Activated CD4-positive, CD25-positive, alpha-beta regulatory T cell treated with anti-CD3 and anti-CD28 coated beads, Interleukin-2, amount 50 U/mL, for 16 hours (primary cell): ENCODE data around the gene JHY.
A peak's percentile ranks its signal among the peaks of the same experiment; 100 is the strongest.

Experiments used
- DNase-seq: peaks from one replicate; pipeline ENCODE4 v3.0.0-alpha.2; 2020; ENCODE audit warnings: low read depth, low spot score

Gene JHY

DNA sequence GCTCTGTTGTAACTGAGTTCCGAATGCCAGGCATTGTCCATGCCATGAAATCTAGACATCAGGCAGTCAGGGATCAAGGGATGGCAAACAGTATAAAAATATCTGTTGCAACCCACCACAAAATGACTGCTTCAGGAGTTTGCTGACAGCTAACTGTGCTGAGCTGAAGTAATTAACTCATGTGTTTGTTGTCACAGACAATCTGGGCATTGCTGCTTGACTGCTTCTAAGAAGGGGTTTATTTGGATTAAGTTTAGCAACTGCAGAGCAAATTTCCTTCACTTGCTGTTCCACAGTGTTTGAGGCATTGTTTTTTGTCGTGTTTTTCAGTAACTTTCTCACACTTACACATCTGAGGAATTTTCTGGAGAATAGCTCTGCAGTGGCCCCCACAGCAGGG is 68.7 kb downstream of the JHY start:
- DNase-seq = no peak

DNA sequence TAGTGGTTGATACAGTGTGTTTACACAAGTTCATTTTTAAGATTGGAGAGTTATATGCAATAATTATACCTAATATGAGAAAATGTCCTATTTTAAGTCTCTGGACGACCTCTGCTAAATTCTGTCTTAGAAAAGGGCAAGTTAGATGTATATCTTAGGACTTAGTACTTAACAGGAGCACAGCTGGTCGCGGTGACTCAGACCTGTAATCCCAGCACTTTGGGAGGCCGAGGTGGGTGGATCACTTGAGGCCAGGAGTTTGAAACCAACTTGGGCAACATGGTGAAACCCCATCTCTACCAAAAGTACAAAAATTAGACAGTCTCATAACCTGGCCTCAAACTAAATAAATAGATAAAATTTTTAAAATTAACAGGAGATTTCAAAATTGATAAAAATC is 71.9 kb downstream of the JHY start:
- DNase-seq = no peak

DNA sequence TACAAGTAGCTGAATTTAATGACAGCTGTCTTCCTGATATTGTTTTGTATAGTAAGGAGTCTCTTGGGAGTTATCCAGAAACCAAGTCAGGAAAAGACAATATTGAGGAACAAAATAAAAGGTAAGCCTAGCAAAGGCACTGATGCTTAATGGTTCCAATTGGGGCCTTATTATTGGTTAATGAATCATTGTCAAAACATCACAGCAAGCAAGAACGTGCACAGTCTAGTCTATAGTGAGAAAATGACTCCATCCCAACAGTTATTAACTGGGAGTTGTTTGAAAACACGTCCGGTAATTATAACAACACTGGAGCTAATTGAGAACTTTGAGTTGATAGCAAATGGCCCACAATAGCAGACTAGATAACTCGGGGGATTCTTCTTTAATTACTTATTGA is 81.4 kb downstream of the JHY start:
- DNase-seq = no peak

DNA sequence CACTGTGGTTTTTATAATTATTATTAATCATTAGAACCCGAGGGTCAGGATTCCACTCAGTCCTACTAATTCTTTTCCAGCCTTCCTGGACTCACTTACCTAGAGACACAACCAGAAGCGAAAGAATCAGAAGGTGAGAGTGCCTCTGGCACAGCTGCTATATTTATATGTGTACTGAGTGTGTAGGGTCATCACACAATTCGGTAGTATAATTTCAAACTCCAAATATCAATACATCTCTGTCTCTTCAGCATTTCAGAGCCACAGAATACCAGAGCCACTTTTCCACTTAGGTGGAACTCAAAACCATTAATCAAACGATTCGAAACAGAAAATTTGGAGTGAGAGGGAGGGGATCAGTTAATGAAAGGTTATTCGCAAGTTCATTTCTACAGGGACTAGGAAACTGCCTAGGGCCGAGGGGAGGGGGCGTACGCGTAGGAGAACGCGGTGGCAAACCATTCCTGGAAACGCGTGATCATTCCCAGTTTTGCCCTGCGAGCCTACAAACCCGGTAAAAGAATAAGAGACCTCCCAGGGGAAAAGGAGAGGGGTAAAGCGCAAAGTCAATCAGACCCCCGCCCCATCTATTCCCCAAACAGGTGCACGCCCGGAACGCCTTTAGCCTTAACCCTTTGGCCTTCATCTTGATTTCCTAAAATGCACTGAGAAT is 93.6 kb downstream of the JHY start:
- no peak for DNase-seq

DNA sequence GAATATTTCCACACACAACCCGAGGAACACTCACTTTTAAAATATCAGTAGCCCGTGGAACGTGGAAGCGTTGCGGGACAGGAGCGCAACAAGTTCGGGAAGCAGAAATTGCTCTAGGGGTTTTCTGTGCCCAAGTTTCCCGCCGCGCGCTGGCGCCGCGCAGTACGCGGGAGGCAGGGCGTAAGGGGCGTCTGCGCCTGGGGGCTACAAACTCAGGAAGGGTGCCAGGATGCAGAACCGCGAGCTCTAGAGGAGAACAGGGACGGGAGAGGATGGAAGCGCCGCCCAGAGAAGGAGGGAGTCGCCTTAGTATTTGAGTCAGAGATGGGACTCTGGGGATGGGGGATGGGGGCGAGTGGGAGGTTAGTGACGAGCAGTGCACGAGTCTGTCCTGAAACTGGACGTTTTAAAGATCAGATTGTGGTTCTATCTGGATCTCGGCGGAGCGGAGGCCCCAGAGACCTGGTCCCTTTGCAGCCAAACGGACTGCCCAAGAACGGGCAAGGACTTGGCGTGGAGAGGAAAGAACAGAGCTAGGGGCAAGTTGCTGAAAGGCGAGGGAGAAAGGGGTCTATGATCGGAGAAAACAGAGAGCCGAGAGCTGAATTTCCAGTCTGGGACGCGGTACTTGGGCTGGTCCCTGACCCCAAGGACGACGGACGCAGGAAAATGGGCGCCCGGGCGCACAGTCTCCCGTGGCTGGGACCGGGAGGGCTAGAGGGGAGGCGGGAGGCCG is 94.3 kb downstream of the JHY start:
- no peak for DNase-seq

DNA sequence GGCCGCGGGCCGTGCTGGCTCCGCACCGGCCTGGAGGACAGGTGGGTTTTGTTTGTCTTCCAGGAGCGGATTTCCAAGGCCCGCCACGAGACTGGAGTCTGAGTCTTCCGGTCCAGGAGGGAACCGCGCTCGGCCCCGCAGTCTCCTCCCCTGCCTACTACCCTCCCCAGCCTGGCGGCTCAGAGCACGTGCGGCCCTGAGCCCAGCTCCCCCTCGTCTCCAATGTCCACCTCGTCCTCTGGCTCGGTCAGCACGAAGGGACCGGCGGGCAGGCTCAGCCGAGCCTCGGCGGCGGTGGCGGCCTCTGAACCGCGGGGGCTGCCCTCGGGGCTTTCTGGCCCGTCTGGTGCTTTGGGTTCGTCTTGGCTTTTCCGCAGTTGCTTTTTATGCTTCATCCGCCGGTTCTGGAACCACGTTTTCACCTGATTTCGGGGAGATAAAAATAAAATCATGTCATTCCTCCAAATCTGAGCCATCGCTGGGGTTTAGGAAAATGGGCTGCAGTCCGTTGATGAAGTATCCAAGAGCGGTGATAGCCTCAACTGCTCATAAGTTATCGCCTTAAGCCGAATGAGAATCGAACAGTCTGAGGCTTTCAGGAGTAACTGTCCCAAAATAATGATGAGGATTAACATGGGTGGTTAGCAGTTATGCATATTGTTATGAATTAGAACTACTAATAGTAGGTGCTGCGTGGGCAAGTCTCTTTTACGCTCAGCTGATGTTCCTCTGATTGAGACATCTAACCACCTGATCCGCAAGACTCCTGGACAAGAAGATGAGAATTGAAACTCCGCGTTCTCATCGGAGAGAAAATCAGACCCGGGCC is 95.1 kb downstream of the JHY start:
- DNase-seq = no peak

DNA sequence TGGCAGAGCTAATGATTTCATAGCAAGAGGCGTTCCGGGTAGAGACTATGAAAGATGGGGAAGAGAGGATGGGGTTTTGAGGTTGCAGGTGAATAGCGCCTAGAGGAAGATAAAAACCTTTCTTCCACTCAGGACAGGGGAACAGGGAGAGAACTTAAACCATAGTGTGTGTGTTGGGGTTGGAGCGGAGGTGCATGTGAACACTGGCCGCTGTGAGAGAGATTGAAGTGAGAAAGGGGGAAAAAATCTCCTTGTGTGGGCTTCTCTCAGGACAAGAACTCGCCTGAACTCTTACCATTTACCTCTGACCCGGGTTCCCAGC is 95.7 kb downstream of the JHY start:
- DNase-seq = no peak

DNA sequence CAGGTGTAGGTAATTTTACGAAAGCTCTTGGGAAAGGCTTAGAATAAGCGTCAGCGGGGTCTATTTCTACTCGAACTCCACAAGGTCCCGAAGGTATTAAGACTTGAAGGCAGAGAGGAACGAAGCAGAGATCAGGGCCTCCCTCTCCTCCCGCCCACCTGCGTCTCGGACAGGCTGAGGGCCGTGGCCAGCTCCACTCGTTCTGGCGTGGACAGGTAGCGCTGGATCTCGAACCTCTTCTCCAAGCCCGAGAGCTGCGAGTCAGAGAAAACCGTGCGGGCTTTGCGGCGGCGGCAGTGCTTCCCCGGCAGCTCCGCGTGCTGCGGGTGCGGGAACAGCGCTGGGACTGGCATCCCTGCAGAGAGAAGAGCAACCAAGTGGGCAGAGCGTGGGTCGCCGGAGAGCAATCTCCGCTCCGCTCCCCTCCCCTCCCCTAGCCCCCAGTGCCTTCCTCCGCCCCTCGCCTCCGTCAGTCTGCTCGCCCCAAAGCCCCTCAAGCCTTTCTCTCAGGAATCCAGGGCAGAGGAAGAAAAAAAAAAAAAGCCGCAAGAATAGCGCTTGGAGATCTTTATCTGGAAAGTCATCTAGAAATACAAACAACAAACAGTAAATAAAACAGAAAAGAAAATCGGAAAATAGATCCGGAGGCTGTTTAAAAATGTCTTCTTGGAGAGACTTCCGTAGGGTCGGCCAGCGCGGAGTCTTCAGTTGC is 96.7 kb downstream of the JHY start:
- DNase-seq = no peak

DNA sequence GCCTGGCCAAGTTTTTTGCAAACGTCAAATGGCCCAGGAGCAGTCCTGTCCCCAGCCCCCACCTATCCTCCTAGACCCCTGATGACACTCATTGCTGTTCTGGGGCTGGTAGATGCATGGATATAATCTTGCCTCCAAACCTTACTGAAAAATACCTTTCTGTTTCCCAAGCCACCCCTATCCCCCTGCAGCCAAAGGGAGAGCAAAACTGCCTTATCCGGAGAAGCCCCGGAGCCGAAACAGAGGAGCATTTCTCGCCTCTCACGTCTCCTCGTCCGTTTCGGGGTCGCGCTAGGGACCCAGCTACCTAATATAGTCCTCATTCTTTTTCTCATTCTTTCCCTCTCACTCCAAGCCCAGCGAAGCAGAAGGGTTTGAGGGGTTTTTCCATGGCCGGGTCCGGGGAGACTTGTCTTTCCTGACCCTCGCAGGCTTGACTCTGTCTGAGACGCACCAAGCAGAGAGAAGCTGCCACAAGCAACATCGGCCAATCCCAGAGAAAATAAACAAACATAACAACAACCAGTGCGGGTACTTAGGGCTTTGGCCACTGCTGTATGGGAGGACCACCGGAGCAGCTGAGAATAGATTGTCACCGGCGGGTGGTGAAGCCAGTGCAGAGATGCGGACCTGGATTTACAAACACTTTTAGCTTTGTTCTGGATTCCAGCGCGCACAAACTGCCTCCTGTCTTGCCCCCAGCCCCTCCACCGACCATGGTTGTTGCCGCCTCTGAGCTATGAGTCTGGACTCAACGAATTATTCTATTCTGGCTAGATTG is 97.4 kb downstream of the JHY start:
- DNase-seq = no peak

DNA sequence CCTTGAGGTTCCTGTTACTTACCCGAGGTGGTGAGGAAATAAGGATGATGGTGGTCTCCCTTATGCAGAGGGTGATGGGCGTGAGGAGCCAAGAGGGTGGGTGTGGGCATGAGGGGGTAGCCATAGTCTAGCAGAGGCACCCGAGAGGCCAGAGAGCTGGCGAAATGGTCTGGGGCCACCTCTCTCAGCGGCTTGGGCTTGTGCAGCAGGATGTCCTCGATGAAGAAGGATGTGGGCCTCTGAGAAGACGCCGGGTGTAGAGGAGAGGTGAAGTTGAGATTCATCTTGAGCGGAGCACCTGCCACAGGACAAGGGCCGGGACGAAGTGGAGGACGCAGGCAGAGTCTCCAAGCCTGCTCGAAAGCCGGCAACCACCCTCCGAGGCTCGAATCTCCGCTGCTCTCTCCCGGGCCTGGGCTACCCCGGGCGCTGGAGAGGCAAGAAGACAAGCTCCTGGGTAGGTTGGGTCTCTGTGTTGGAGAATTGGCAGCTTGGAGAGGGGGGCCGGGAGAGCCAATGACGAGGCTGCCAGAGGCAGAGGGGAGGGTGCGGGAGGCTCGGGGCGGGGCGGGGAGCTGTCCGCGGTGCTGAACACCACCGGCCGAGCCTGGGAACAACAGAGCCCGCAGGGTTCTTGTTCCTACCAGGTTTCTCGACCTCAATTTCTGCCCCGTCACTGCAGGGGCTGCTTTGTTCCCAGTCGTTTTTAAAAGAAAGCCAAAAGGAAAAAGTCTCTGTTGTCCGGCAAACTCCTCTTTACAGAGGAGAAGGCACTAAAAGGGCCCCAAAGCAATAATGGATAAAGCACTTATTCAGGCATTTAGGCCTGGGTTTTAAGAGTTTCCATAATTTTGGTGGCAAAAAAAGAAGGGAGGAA is 99.1 kb downstream of the JHY start, which contains the start of gene BSX:
BSX (minus strand) TSS at position 447 of the 877 bp plus-strand sequence; CDS start at position 284, 163 bp downstream.
- DNase-seq = peak; percentile 11

DNA sequence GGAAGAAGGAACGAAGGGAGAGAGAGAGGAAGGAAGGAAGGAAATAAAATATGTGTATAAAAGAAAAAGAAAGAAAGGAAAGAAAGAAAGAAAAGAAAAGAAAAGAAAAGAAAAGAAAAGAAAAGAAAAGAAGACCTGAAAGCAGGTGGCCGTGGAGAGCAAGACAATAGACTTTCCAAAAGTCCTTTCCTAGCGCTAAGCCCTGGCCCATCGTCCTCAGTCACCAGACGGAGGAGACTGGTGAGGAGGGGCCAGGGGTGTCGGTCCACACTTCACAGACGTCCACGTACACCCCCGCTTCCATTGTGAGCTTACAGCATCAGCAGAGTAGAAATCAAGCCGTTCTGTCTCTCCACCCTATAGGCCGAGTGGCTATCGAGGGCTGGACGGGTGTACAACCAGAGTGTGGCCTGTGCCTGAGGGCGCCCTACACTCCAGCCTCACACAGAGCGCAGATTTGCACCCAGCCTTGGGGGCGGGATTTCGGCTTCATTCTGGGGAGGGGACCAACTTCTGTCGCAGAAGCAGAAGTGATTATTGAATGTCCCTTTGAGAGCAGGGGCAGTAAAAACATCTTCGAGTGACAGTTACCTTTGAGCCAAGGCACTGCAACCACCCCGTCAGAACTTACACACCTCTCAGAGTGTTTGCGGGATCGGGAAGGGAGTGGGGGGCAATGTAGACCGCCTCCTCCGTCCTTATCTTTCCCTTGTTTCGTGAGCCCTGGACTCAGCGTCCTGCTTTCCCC is 101.1 kb downstream of the JHY start:
- DNase-seq = no peak

DNA sequence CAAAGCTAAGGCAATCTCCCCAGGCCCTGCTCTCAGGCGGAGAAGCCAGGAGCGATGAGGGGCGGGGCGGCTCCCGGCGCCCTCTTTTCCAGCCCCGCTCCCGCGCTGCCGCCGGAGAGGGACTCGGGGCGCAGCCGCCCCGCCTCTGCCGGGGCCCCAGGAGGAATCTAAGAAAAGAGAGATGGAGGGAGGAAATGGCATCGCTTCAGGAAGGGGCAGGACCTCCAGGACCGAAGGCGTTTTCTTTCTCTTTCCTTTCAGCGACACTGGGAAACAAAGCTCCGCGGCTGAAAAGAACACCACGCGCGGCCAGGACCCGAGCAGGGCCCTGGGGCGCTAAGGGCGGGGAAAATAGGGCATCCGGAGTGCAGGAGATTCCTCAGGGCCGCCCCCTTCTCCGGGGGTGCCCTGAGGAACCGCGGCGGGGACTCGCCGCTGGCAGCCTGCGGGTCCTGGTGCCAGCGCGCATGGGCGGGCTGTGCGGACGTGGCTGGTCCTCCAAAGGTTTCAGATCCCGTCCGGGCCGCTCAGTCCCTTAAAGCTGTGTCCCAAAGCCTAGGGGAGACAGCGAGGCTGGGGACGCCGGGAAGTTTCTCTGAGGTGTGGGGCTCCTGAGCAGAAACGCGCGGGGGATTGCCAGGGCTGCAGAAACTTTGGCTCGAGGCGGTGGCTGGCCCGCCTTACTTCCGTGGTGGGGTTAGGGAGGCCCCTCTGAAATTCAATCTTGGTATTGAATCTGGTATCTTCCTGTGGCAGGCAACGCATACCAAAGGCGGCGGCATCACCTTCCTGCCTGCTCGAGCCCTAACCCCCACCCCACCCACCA is 101.8 kb downstream of the JHY start:
- DNase-seq = no peak

DNA sequence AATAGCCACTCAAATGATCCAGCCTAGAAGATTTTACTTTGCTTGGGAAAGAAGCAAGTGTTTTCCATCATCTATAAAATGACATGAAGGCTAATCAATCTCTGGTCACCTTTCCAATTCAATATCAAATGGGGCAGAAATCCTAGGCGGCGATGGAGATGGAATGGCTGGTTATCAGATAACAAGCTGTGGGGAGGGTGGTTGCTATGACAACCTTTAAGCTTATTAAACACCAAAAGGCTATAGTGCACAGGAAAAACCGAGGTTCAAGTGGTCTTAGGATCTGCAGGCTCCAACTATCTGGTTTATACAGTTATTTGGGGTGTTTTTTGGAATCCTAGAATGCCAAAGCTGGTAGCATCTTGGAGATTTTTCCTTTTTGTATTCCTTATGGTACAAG is 113.0 kb downstream of the JHY start:
- no peak for DNase-seq

DNA sequence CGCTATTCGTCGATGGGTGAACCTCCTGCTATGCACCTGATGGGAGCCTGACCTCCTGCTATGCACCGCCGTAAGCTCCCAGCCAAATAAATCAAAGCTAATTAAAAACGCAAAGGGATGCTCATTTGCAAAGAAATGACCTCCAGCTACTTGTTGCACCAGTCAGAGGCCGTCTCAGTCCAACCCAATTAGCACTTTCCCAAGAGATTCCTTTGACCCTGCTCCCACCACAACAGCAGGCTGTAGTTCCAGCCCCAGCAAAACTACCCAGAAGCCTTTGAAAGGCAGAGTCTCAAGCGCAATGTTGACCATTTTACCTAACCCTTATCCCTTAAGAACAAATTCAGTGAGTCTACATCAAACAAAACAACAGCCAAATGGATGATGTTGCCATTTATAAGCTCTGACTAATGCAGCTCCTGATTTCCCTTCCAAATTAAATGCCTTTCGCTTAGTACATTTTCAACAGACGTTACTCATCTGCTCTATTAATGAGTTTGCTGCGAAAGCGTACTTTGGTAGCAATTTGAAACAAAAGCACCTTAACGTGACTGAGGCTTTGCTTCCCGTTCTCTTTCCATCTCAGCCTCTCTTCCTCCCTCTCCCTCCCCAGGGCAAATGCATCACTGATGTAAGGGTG is 116.3 kb downstream of the JHY start:
- no peak for DNase-seq

DNA sequence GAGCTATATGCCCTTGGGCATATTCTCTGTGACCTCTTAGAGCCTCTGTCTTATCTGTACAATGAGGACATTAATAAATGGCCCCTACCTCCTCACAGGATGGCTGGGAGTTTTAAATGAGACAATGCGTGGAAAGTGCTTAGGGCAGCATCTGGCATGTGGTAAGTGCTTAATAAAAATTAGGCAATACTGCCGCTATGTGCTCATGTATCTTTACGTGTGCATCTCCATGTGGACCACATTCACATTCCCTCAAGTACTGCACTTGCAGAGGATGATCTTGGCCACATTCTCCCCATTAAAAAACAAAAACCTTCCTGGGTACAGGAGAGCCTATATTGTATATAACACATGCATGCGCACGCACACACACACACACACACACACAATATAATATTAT is 118.2 kb downstream of the JHY start:
- DNase-seq = no peak

DNA sequence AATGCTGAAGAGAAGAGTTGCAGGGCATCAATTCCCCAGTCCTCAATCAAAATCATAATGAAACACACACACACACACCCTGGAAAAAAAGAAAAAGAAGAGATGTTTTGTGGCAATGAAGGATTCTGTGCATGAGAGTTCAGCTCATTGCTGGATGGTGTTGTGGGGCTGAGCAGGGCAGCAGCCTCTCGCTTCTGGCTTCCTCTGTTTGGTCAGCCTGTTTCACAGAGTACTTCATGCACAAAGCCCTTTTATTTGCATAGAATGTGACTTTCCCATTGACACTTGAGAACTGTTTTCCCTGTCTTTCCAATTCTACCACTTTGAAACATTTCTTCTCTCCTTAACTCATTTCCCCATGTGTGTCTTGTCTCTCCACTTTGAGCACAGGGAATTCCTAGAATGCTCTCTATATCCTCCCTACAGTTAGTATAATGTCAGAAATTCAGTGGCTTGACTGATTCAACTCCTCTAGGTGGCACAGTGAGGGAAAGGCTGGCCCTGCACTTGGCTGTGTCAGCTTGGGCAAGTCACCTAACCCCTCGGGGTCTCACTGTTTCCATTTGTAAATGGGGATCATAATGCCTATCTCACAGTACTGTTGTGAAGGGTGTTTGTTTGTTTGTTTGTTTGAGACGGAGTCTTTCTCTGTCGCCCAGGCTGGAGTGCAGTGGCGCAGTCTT is 124.4 kb downstream of the JHY start:
- DNase-seq = no peak
